DND-41 (cell line): ENCODE data around the gene PRKCA.

Source experiments
- ATAC-seq: fragments of 200-7000 bp; cut with Tn5 transposase; 3 replicates; pipeline ENCODE4 v1.9.1; 2021; ENCODE audit warnings: low read depth; ENCODE audit not compliant: insufficient read depth
- DNase-seq: peaks from one replicate; pipeline ENCODE4 v3.0.0-alpha.2; 2020
- H2AFZ ChIP-seq: 2 replicates; pipeline ENCODE4 v1.6.0; 2012; ENCODE audit warnings: low read depth, low read length
- H3K27ac ChIP-seq: 2 replicates; pipeline ENCODE4 v1.5.1; 2012; ENCODE audit warnings: low read length, inconsistent platforms
- H3K27me3 ChIP-seq: fragments of 200-600 bp; sonication (generic); 2 replicates; pipeline ENCODE4 v1.6.0; 2012; ENCODE audit warnings: low read length, mild to moderate bottlenecking, inconsistent platforms; ENCODE audit not compliant: insufficient read depth, poor library complexity
- H3K36me3 ChIP-seq: 2 replicates; pipeline ENCODE4 v1.5.1; 2012; ENCODE audit warnings: low read length, inconsistent platforms; ENCODE audit not compliant: insufficient read depth
- H3K4me1 ChIP-seq: 2 replicates; pipeline ENCODE4 v1.5.1; 2012; ENCODE audit warnings: mild to moderate bottlenecking, low read length; ENCODE audit not compliant: insufficient read depth
- H3K4me2 ChIP-seq: 2 replicates; pipeline ENCODE4 v1.6.0; 2012; ENCODE audit warnings: mild to moderate bottlenecking, moderate library complexity, low read length, inconsistent platforms; ENCODE audit not compliant: insufficient read depth
- H3K4me3 ChIP-seq, 2 experiments: fragments of 200-600 bp in 1 of 2; shearing (Covaris generic) in 1 of 2; 2 replicates each; pipeline ENCODE4 v1.5.1; 2012 to 2016; ENCODE audit warnings: inconsistent platforms in 2 of 2, low read length in 2 of 2, mild to moderate bottlenecking in 2 of 2, low read depth in 1 of 2, moderate library complexity in 1 of 2
- H3K79me2 ChIP-seq: 2 replicates; pipeline ENCODE4 v1.6.0; 2012; ENCODE audit warnings: low read length, inconsistent platforms; ENCODE audit not compliant: insufficient read depth
- H3K9ac ChIP-seq: 2 replicates; pipeline ENCODE4 v1.6.0; 2012; ENCODE audit warnings: low read depth, mild to moderate bottlenecking, inconsistent platforms, low read length, moderate library complexity
- H3K9me3 ChIP-seq: 2 replicates; pipeline ENCODE4 v1.5.1; 2012; ENCODE audit warnings: low read length, moderate library complexity, mild to moderate bottlenecking, inconsistent platforms; ENCODE audit not compliant: insufficient read depth, severe bottlenecking
- H4K20me1 ChIP-seq: 2 replicates; pipeline ENCODE4 v1.6.0; 2012; ENCODE audit warnings: low read length; ENCODE audit not compliant: insufficient read depth
- EZH2 ChIP-seq: IDR thresholded peaks from 3 replicates; pipeline ENCODE4 v1.6.1; 2012; ENCODE audit warnings: borderline replicate concordance, low read depth, mild to moderate bottlenecking, moderate library complexity, low read length, inconsistent platforms; ENCODE audit not compliant: severe bottlenecking
- TF ChIP-seq, protein P1 (sequence below): IDR thresholded peaks from 2 replicates; pipeline ENCODE4 v1.5.1; 2012; ENCODE audit warnings: borderline replicate concordance, low read length, moderate library complexity, mild to moderate bottlenecking; ENCODE audit not compliant: poor library complexity, severe bottlenecking; ENCODE audit errors: extremely low read depth

PRKCA gene

DNA sequence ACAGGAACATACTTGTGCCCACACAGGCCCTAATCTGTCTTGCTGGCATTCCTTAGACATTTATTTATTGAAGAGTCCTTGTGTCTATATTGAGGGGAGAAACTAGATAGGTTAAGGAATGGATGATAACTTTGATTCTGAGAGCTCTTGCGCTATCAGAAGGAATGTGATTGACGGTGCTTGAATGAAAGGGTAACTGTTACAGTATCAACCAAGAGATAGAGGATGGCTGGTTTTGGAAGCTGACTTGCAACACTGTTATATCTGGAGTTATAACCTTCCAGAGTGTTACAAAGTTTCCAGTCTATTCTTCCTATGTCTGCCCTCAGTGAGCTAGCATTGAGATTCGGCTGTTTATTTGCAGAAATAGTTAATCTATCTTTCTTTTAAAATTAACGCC lies 36.5 kb downstream of the PRKCA start:
- H3K79me2 ChIP-seq: peaks cover 81% of the 10 kb centered on the region
- H3K36me3 ChIP-seq: no peaks in the 10 kb centered on the region

DNA sequence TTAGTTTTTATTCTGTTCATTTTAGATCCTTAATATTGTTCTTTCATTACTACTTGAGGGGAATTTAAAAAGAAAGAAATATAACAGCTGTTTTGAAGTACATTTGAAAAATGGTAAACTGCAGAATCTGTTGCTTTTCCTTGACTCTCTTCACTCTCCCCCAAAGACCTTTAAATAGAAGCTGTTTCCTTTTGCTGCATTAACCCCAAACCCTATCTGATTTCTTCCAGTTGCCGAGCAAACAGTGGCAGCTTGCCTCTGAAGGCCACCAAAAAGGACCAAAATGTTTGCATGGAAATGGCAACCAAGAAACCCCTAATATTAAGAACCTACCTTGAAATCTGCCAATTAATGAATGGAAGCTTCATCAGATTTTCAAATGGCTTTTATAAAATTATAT lies 37.1 kb downstream of the PRKCA start:
- no peaks in the 10 kb centered on the region for H3K27me3 ChIP-seq
- no peak overlapping the region for H3K27ac ChIP-seq
- H3K4me2 ChIP-seq: no peak overlapping the region
- TF ChIP-seq, protein P1, sequence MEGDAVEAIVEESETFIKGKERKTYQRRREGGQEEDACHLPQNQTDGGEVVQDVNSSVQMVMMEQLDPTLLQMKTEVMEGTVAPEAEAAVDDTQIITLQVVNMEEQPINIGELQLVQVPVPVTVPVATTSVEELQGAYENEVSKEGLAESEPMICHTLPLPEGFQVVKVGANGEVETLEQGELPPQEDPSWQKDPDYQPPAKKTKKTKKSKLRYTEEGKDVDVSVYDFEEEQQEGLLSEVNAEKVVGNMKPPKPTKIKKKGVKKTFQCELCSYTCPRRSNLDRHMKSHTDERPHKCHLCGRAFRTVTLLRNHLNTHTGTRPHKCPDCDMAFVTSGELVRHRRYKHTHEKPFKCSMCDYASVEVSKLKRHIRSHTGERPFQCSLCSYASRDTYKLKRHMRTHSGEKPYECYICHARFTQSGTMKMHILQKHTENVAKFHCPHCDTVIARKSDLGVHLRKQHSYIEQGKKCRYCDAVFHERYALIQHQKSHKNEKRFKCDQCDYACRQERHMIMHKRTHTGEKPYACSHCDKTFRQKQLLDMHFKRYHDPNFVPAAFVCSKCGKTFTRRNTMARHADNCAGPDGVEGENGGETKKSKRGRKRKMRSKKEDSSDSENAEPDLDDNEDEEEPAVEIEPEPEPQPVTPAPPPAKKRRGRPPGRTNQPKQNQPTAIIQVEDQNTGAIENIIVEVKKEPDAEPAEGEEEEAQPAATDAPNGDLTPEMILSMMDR: no peak
- no peak for TF ChIP-seq EZH2
- no peaks in the 10 kb centered on the region for H3K9me3 ChIP-seq
- peaks cover 3% of the 10 kb centered on the region; the same call in 1 of the 2 replicates for H4K20me1 ChIP-seq
- no peaks in the 10 kb centered on the region for H3K36me3 ChIP-seq
- ATAC-seq: no peak
- no peaks in the 10 kb centered on the region for H3K4me1 ChIP-seq
- no peak overlapping the region for H2AFZ ChIP-seq
- no peak overlapping the region for H3K9ac ChIP-seq
- no peak for DNase-seq
- peaks cover 82% of the 10 kb centered on the region for H3K79me2 ChIP-seq
- H3K4me3 ChIP-seq: no peak overlapping the region

More for the DNA sequence above, 36.5 kb downstream of the PRKCA start:
- DNase-seq: no peak
- no peak overlapping the region for H3K4me3 ChIP-seq
- H3K27me3 ChIP-seq: no peaks in the 10 kb centered on the region
- TF ChIP-seq, protein P1: no peak
- TF ChIP-seq EZH2: no peak
- no peak overlapping the region for H3K27ac ChIP-seq
- no peak overlapping the region for H3K4me2 ChIP-seq
- no peak for ATAC-seq
- H2AFZ ChIP-seq: no peak overlapping the region
- H3K9ac ChIP-seq: no peak overlapping the region
- peaks cover 3% of the 10 kb centered on the region; the same call in 1 of the 2 replicates for H4K20me1 ChIP-seq
- no peaks in the 10 kb centered on the region for H3K4me1 ChIP-seq
- no peaks in the 10 kb centered on the region for H3K9me3 ChIP-seq

DNA sequence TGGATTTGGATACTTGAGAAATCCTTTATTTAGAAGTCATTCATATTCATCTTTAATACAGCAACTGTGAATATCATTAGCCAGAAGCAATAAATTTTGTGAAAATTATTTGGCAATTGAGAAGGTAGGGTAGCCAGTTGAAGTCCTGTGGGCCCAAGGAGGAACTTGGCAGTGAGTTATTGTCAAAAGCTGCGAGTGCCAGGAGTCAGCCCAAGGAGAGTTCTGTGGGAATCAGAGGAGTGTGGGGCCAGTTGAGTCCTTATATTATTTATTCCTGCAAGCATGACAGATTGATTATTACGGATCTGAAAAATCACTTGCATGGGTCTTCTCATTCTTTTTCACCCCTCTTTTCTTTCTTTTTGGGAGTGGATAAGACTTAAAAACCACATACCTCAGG lies 38.3 kb downstream of the PRKCA start:
- Histone ChIP-seq H3K4me2 (no peak overlapping the region), H3K4me1 (no peaks in the 10 kb centered on the region)
- ATAC-seq: no peak

More for the DNA sequence above, 38.3 kb downstream of the PRKCA start:
- TF ChIP-seq EZH2: no peak
- TF ChIP-seq, protein P1: no peak
- H3K9me3 ChIP-seq: no peaks in the 10 kb centered on the region
- H3K4me3 ChIP-seq: no peak overlapping the region
- H4K20me1 ChIP-seq: peaks cover 3% of the 10 kb centered on the region; the same call in 1 of the 2 replicates
- DNase-seq: no peak
- H3K79me2 ChIP-seq: peaks cover 83% of the 10 kb centered on the region
- H3K27ac ChIP-seq: no peak overlapping the region
- H3K9ac ChIP-seq: no peak overlapping the region
- no peak overlapping the region for H2AFZ ChIP-seq
- no peaks in the 10 kb centered on the region for H3K36me3 ChIP-seq
- no peaks in the 10 kb centered on the region for H3K27me3 ChIP-seq
